GM19035 (cell line): ENCODE data around the gene GPR183.

ENCODE experiments used
- ATAC-seq: cut with Tn5 transposase; IDR thresholded peaks from one replicate; pipeline ENCODE4 v1.9.1; 2021; ENCODE audit not compliant: unreplicated experiment

The GPR183 gene

DNA sequence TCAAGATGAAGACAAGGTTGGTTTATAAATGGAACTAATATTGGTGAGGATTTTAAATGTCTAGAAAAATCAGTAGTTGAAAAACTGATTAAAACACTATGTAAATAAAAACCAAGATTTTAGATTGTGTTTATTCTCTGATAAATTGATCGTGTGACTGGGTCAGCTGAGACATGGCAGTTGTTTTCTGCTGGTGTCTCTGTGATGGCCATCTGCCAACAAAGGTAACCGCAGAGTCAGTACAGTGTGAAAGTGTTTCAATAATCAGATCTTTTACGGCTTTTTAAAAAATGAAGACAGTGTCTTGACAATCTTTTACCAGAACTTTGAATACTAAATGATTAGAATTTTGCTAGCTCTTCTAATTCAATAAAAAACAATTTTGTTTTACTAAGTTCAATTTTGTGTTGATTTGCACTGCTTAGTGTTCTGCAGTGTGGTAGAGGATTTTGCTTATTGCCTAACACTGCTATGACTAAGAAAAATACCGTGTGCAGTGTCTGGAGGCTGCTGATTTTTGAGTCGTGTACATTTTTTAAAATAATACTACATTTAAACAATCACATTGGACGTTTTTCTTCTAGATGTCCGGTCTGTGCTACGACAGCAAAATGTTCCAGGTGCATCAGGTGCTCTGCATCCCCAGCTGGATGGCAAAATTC is 32.7 kb upstream of the GPR183 start:
- no peak for ATAC-seq

DNA sequence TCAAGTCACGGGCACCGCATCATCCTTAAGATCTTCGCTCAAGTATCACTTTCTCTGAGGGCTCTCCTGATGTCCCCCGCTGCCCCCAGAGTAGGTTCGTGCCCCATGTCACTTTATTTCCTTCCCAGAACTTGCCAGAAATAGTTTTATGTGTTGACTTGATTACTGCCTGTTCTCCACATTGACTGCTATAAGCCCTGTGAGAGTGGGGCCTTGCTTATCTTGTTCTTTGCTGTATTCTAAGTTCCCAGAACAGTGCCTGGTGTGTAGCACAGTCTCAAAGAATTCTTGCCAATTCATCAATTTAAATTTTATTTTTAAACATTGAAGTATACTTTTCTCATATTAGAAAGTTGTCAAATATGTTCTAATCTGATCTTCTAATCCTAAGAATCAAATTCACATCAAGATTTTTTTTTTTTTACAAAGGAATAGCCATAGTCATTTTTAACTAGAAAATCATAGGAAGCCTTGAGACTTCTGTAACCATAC is 32.1 kb upstream of the GPR183 start:
- no peak for ATAC-seq

DNA sequence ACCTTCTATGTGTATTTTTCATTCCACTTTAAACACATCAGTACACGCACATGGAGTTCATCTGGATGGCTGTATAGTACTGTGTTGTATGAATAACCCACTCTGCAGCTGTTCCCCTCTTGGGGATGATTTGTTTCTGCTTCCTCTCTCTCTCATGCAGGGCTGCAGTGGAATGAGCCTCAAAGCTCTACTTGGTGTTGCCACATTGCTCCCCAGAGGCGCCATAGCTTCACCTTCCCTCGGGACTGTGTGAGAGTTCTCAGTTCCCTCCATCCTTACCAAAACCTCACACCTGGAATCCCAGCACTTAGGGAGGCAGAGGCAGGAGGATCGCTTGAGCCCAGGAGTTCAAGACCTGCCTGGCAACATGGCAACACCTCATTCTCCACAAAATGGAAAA is 28.4 kb upstream of the GPR183 start:
- peak; percentile 64 for ATAC-seq

DNA sequence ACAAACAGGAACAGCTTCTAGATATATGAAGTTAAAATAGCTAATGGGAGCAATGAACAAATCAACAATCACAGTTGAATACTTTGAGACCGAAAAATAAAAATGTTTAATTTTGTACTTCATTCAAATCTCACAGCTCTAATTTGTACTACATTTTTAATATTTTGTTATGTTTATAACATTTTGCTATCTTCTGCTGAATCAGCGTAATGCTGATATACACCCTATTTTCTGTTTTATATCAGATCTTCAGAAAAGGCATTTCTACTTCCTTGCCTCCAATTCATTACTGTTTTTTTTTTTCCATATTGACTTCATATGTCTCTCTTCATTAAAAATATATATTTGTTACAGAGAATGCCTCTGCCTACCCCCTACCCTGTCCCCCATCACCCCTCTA is 27.9 kb upstream of the GPR183 start:
- no peak for ATAC-seq

DNA sequence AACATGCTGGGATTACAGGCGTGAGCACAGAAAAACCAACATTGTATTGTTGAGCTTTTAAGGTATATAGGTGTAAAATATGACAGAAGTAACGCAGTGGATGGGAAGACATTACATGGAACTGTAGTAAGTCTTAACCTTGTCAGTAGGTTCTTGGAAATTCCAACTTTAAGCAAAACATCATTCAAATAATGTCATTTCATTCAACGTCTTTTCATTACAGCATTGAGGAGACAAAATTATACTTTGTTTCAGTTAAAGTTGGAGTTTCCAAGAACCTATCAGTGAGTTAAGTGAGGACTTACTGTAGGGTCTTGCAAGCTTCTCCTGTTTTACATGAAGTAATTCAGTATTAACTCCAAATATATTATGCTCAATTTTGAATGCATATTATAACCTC is 27.0 kb upstream of the GPR183 start:
- no peak for ATAC-seq

DNA sequence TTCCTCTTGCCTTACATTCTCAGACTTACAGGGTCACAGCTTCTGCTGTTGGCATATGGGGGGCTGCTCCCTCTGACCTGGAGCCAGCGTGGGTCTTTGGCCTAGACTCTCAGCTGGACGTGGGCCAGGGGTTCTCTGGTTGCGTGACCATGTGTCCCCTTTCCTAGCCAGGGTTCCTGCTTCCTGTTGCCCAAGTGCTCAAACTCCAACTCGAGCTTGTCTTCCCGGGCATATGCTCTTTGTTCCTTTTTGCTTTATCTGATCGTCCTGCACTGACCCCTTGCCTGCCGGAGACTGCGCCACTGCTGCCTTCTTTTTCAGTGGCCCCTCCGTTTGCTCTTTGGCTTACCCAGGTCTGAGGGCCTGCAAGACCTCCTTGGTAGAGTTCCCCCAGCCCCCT is 25.3 kb upstream of the GPR183 start:
- peak; percentile 9 for ATAC-seq

DNA sequence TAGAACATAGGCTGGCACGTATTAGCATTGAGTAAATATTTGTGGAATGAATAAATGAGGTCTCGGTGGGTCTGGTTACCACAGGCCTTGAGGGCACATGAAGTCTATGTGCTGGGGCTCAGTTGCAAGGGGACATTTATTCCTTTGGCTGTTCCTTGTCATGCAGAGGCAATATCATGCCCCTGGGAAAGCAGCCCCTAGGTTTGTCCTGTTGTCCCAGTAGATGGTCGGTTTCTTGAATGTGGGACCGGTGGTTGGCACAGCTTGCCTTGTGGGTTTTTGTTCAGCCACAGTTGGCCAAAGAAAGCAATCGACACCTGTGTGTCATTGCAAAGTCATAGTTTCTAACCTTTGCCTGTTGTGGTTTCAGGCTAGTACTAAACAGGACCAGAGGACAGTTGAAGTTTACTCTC is 24.7 kb upstream of the GPR183 start:
- ATAC-seq: peak; percentile 91

DNA sequence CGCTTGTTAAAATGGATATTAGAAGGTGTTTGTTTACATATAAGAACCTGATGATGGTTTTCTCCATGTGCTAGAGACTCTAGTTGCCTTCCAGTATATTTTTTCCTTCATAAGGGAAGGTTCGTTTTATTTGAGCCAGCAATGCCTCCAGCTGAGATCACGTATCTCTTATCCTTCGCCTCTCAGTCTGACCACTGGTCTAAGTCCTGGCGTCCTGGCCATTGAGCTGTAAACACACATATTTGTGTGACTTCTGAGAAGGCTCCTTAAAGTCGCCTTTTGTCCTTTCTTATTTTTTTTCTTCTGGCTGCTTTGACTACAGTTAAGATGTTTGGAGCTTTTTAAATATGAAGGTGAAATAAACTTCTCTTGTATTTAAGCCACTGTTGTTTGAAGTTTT is 23.7 kb upstream of the GPR183 start:
- no peak for ATAC-seq

DNA sequence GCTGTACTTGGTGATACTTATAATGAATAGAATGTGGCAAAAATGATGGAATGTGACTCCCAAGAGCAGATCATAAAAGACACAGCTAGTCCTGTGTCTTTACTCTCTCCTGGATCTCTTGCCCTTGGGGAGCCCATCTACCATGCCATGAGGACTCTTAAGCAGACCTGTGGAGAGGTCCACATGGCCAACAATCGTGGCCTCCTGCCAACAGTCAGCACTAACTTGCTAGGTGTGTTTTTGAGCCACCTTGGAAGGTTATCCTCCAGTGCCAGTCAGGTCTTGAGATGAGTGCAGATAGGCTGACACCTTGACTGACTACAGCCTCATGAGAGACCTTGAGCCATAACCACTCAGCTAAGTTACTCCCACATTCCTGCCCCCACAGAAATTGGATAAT is 22.3 kb upstream of the GPR183 start:
- no peak for ATAC-seq

DNA sequence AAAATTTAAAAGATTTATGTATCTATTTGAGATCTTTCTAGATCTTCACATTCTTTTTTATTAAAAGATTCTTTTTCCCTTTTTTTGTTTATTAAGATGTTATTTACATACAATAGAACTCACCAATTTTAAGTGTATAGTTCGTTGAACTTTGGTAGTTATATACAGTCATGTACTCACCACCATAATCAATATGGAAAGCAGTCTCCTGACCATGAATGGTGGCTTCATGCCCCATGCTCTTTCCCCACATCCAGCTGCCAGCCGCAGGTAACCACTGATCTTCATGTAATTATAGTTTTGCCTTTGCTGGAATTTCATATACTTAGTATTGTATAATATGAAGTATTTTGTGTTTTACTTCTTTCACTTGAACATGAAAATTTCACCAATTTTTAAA is 20.6 kb upstream of the GPR183 start:
- no peak for ATAC-seq

DNA sequence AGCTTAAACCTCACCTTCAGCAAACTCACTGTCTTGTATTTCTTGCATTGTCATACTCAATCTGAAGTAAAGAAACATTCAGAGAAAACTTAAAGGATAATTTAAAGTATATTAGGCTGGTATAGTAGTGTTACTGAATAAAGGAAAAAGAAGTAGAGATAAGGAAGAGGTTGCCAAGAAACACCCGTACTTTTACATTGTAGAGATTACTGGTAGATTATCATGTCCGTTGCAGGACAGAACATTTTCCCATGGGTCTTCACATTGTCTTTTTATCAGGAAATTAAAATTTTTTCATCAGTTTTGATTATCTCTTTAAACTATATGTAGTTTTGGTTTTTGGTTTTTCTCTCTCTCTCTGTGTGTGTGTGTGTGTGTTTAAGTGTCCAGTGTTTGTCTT is 19.9 kb upstream of the GPR183 start:
- no peak for ATAC-seq

DNA sequence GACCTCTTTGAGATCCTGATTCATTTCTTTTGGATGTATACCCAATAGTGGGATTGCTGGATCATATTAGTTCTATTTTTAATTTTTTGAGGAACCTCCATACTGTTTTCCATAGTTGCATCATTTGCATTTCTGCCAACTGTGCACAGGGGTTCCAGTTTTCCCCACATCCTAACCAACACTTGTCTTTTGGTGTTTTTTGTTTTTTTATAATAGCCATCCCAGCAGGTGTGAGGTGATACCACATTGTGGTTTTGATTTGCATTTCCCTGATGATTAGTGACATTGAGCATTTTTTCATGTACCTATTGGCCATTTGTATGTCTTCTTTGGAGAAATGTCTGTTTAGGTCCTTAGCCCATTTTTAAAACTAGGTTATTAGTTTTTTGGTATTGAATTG is 18.8 kb upstream of the GPR183 start:
- no peak for ATAC-seq

DNA sequence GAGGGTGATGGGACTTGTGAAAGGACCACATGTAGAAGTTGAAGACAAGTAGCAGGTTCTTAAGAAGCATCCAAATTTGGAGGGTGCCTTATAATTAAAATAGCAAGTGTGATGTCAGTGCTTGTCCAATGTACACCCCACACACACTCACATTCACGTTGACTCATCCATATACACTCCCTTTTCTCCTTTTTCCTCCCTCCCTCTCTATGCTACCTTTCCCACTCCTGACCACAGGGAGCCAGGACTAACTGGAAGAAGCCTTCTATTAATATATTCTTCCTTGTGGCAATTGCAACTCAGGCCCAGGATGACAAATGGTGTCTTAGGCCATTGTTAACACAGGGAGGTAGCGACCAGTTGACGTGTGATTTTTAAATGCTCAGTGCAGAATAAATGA is 16.3 kb upstream of the GPR183 start:
- no peak for ATAC-seq

DNA sequence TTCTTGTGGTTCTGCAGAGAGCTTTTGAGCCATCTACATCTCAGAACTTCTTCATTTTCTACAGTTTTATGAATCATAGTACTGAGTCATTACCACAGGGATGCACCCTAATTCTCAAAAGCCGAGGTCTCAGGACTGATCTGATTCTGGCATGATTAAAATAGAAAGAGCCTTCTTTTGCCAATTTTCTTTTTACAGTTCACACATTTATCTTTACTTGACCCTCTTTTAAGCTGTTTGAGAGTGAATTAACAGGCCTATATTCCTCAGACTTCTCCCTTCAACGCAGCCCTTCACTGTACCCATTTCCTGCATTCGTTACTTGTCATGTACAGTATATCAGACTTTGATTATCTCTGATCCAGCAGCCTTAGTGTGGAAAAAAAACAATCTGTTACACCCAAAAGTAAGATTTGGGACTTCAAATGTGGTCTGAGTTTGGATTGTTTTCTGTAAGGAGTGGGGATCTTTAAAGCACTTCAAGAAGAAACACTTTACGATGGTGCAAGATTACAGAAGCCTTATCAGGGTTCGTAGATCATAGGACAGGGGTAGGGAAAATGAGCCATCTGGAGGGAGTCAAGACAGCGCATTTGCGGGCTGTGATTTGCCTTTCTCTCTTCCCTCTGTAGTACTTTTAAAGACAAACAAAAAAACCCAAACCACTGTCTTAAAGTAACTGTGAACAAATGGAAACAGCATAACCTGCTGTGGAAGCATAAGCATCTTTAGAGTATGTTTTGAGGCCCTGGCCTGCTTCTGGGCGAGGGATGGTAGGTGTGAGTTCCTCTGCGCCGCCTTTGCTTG is 15.3 kb upstream of the GPR183 start:
- ATAC-seq: peak; percentile 91

DNA sequence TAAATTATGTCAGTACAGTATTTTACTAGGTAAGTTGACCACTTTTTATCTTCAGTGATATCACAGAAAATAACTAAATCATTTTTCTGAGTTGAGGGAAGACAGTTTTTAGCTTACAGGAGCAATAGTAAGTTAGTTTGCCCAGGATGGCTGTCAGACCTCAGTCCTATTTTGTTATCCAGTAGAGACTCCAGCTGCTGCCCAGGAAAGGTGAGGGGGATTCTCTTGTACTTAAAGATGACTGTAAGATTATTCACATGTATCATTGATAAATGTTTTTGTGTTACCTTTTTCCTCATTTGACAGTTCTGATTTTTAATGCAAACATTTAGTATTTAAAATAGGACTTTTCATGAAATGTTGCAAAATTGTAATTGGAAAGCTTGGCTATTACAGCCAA is 14.5 kb upstream of the GPR183 start:
- no peak for ATAC-seq

DNA sequence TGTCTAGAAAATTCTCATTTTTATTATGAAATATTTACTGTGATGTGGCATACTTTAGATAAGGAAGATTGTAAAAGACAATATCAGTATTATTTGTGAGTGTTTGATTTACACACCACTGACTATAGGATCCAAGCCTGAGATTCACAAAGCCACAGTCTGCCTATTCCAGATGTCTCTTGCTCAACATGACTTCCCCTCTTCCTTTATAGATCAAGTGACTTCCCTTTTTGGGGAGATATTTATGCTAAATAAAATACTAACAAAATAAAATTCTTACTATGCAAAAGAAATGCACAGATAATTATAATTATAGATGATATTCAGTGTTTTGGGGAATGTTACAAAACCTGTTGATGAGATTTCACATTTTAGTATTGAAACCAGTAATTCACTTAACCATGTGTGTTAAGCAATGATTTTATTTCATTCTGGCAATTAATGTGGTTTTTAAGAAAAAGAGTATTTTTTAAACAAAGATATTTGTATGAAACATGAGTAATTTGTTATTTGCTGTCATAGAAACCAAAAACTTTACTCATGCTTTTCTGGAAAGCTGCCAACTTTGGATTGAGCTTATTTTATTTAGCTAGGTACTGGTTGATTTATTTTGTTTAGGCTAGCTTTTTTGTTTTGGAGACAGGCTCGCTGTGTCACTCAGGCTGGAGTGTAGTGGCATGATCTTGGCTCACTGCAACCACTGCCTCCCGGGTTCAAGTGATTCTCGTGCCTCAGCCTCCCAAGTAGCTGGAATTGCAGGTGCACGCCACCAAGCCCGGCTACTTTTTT is 13.7 kb upstream of the GPR183 start:
- ATAC-seq: no peak

DNA sequence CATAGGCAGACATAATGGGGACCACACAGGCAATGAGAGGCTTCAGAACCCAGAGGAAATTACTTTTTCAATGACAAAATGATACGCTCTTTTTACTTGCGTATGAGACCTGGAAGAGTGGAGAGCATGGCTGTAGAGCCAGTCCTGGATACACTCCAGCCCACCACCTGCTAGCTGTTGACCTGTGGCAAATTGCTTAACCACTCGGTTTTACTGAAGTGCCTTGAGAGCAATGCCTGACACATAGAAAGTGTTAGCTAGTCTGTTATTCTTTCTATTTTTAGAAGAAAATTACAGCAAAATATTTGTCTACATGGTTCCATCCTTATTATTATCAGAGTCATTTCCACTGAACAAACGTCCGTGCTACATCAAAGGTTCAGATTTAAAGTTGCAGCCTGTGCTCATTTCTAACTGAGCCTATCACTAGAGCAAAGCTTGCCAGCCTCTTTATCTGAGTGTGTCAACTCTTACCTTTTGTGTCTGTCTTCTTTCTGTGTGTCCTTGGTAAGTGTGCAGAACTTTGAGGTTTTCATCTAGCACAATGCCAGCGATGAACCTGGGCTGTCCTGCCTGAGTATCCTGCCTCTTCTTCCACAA is 9.6 kb upstream of the GPR183 start:
- ATAC-seq: no peak

DNA sequence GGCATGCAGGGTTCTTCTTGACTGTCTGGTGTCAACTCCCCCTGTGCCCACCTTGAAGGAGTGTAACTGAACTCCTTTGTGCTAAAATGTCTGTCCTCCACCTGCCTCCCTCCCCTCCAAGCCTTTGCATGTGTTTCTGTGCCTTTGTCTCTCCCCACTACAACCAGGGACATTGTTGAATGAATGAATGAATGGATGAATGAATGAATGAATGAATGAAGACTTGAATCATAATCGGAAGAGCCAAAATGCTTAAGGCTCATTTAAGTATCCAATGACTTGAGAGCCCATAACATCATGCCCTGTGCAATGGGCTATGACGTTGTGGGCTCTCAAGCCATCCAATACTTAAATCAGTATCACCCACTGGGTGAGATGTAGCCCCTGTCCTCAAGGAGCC is 9.0 kb upstream of the GPR183 start:
- no peak for ATAC-seq

DNA sequence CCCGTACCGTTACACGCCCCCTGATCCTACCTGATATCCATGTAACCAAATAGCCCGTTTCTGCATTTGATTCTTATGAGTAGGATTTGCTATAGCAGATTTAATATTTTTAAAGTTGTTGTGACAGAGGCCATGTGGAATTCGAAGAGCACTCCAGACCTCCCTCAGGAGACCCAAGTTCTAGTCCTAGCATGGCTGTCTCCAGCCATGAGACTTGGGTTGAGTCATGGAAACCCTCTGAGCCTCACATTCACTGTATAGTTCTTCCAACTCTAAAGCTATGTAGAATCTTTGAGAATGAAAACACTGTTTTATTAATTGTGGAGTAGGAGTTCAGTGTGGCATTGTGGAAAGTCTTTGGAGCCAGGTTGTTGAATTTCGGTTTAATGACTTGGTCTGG is 8.0 kb upstream of the GPR183 start:
- no peak for ATAC-seq

DNA sequence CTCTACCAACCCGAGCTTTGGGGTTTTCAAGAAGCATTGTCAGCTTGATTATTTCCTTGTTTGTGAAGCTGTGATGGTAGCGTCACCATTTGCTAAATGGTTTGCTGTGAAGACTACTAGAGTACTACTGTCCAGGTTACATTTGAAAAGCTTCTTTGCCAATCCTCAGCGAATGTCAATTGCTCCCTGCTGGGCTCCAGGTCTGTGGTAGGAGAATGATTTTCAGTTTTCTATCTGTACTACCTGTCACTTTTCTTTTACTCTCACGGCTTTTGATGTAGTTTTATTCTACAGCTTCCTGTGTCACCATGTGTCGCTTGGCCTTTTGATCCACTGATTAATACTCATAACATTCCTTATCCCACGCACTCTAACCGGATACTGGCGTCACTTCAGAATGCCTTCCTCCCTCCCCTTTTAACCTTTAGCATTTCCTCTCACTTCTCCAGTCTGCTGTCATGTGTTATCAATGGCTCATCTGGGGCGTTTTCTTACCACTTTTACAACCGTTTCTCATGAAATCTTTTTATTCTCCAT is 7.5 kb upstream of the GPR183 start:
- ATAC-seq: no peak

DNA sequence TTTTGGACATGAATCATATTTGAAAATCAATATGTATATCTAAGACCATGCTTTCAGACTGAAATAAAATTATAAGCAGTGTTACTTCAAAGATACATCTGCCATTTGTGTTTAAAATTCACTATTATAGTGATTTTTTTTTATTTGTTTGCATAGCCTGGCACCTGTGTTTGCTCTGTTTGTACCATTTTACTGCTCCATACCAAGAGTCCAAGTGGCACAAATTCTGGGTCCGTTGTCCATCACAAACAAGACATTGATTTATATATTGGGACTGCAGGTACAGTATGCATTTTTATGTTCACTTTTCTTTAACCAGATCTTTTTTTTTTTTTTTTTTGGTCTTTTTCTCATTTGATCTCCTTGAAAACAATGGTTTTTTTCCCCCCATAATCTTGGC is 6.7 kb upstream of the GPR183 start:
- ATAC-seq: no peak
